Heart left ventricle (tissue), 16 donors: ENCODE data around the gene GPX2. TPM values are rescaled to one million over a fixed set of nuclear protein-coding genes. Genes with fewer than 3 reads are reported as not detected.

ENCODE experiments used
- ATAC-seq, 4 donors: fragments of 200-7000 bp; cut with Tn5 transposase; one replicate each; pipeline ENCODE4 v1.9.1; 2020 to 2022; ENCODE audit warnings: moderate library complexity in 4 of 4, mild to moderate bottlenecking in 3 of 4, moderate number of reproducible peaks in 1 of 4
- DNase-seq, 5 donors: peaks; one replicate each; pipeline ENCODE4 v3.0.0-alpha.2; 2020
- H3K27ac ChIP-seq, 12 donors: fragments of 200-600 bp; sonication (generic) in 4 of 12; one replicate each; pipeline versions ENCODE4 v1.5.0 to v1.8.0; 2016 to 2022; ENCODE audit warnings: mild to moderate bottlenecking in 2 of 12
- H3K27me3 ChIP-seq, 9 donors: fragments of 200-600 bp; sonication (generic) in 2 of 9; one replicate each; pipeline versions ENCODE4 v1.5.1 to v1.8.0; 2016 to 2022; ENCODE audit warnings: mild to moderate bottlenecking in 3 of 9
- H3K36me3 ChIP-seq, 9 donors: fragments of 200-600 bp; sonication (generic) in 2 of 9; one replicate each; pipeline versions ENCODE4 v1.5.0 to v1.8.0; 2018 to 2022; ENCODE audit warnings: mild to moderate bottlenecking in 2 of 9
- H3K4me1 ChIP-seq, 12 donors: fragments of 200-600 bp; sonication (generic) in 4 of 12; one replicate each; pipeline versions ENCODE4 v1.5.0 to v1.8.0; 2016 to 2022; ENCODE audit warnings: mild to moderate bottlenecking in 3 of 12
- H3K4me3 ChIP-seq, 12 donors: fragments of 200-600 bp; sonication (generic) in 4 of 12; one replicate each; pipeline versions ENCODE4 v1.5.0 to v1.8.0; 2017 to 2022; ENCODE audit warnings: mild to moderate bottlenecking in 9 of 12, moderate library complexity in 4 of 12
- H3K9me3 ChIP-seq, 12 donors: fragments of 200-600 bp; sonication (generic) in 4 of 12; one replicate each; pipeline versions ENCODE4 v1.5.0 to v1.8.0; 2016 to 2022; ENCODE audit warnings: mild to moderate bottlenecking in 1 of 12
- CTCF ChIP-seq, 12 donors: fragments of 200-600 bp; sonication (generic) in 4 of 12; IDR thresholded peaks; one replicate each; pipeline versions ENCODE4 v1.5.0 to v1.8.0; 2018 to 2022; ENCODE audit warnings: antibody characterized with exemption in 12 of 12, mild to moderate bottlenecking in 5 of 12
- POLR2A ChIP-seq, 2 donors: fragments of 450-650 bp; IDR thresholded peaks; one replicate each; pipeline ENCODE4 v1.6.1; 2017; ENCODE audit warnings: antibody characterized with exemption in 2 of 2, mild to moderate bottlenecking in 2 of 2, moderate library complexity in 2 of 2
- WGBS, 4 donors: extraction: QIAGEN DNeasy Blood & Tissue Kit in 2 of 4; methylation state at CpG; one replicate each; pipeline versions ENCODE4 v1.1.5 to v1.1.7; 2013 to 2018; 5-methylcytosine and 5-hydroxymethylcytosine counted together
- intact Hi-C, 10 donors: fragments of 100-400 bp; cut with DNase I; formaldehyde crosslinking; loops; one replicate each; pipeline versions ENCODE4 v1.11.1 to v1.14.2; 2022
- polyA plus RNA-seq, 2 donors: library from polyadenylated mRNA; stranded (reverse); fragments of 200-250 nt; gene quantifications; one replicate each; pipeline ENCODE4 v1.2.3, GENCODE V29; 2013
- total RNA-seq, 9 donors: library from RNA; depleted of rRNA in 2 of 9; stranded (reverse); fragments of >200 nt in 2 of 9; fragmentation: NEBNext Ultra II Directional in 3 of 9; extraction: Animal tissue kit (Norgen Biotek cat#: 25700) in 3 of 9; gene quantifications; one replicate each; pipeline versions ENCODE4 v1.1.0 to v1.2.4, GENCODE V29; 2016 to 2023
- donor health status: ischemic (EF 13 %, LVEDD 7.1; RV severe dilation, severe dysfunction).
- donor health status: healthy with polysubstance abuse.
- donor health status: DM: no; HTN: yes; CAD: no.
- donor health status: DM: no; HTN: no; CAD: no.
- donor health status: ischemic (EF 25% LVEDD 6.9; RV normal size, moderate dysfunction).
- donor health status: ischemic (EF 25% LVEDD 5.7; RV mildly dilated, moderate dysfunction).
- donor health status: healthy.
- donor health status: DM: yes; HTN: yes; CAD: no.
- donor health status: ischemic (EF 35%, LVEDD 5.7; RV mildly dilated, moderate dysfunction).
- donor health status: nonischemic (EF 11% LVEDD 7.7; RV severe dilation, severe dysfunction).
- donor health status: DM: yes; HTN: yes; CAD: no.
- donor health status: PGD.
- donor health status: ischemic (EF 29% LVEDD 5.4; RV normal size, mild dysfunction).
- donor health status: nonischemic (EF 23%, LVEDD 6.1; RV moderate dilation, normal function).

Gene GPX2
- total and polyA plus RNA-seq, 11 donors = 0.26 TPM; not detected in 10

GRCh38 chr14:64931123-64931522, 11.4 kb downstream of the GPX2 start:
- no peaks in the 10 kb centered on the region for H3K9me3 ChIP-seq
- peaks cover 0 to 56% (median 21%) of the 10 kb centered on the region in 12 donors for H3K4me1 ChIP-seq
- WGBS, 4 donors = 79 to 94% (median 89%) methylated on average over 2 of the region's 2 CpGs
- ATAC-seq = no peak
- no peak overlapping the region for H3K4me3 ChIP-seq
- no peaks in the 10 kb centered on the region for H3K27me3 ChIP-seq
- H3K36me3 ChIP-seq = peaks cover 0 to 89% (median 77%) of the 10 kb centered on the region in 9 donors
- no peak for DNase-seq
- peak overlapping the region in 10 of 12 donors; percentile 41 to 86 (median 64) for H3K27ac ChIP-seq
- TF ChIP-seq CTCF (IDR thresholded peaks at IDR 0.05) (no peak), POLR2A (IDR thresholded peaks at IDR 0.05) (no peak)
- intact Hi-C loops = no loop called here

- H3K36me3 ChIP-seq = peaks cover 0 to 96% (median 84%) of the 10 kb centered on the region in 9 donors
- ATAC-seq (peak; percentile 72 to 83 (median 78)), DNase-seq (no peak)
- TF ChIP-seq CTCF (IDR thresholded peaks at IDR 0.05) = no peak
- TF ChIP-seq POLR2A (IDR thresholded peaks at IDR 0.05) = no peak
- no peaks in the 10 kb centered on the region for H3K27me3 ChIP-seq
- intact Hi-C loops = no loop called here
- H3K27ac ChIP-seq = peak overlapping the region in 11 of 12 donors; percentile 41 to 86 (median 62)
- no peaks in the 10 kb centered on the region for H3K9me3 ChIP-seq
- H3K4me3 ChIP-seq = no peak overlapping the region
- 61 to 67% (median 63%) methylated on average over 3 of the region's 3 CpGs for WGBS, 4 donors
- H3K4me1 ChIP-seq = peaks cover 0 to 53% (median 21%) of the 10 kb centered on the region in 12 donors
Measured at GRCh38 chr14:64930085-64930843, 12.3 kb downstream of the GPX2 start.

- H3K27me3 ChIP-seq = no peaks in the 10 kb centered on the region
- TF ChIP-seq CTCF (IDR thresholded peaks at IDR 0.05) = no peak
- TF ChIP-seq POLR2A (IDR thresholded peaks at IDR 0.05) = no peak
- intact Hi-C loops = no loop called here
- DNase-seq (no peak), ATAC-seq (no peak)
- peak overlapping the region in 9 of 12 donors; percentile 52 to 86 (median 71) for H3K27ac ChIP-seq
- H3K36me3 ChIP-seq = peaks cover 0 to 99% (median 84%) of the 10 kb centered on the region in 9 donors
- H3K9me3 ChIP-seq = no peaks in the 10 kb centered on the region
- H3K4me1 ChIP-seq = peaks cover 0 to 46% (median 19%) of the 10 kb centered on the region in 12 donors
- H3K4me3 ChIP-seq = no peak overlapping the region
- 95 to 97% (median 96%) methylated on average over 3 of the region's 3 CpGs for WGBS, 4 donors
Measured at GRCh38 chr14:64929014-64929359, 13.6 kb downstream of the GPX2 start.

- 84 to 87% (median 86%) methylated on average over 7 of the region's 7 CpGs for WGBS, 4 donors
- intact Hi-C loops = no loop called here
- TF ChIP-seq POLR2A (IDR thresholded peaks at IDR 0.05) (no peak), CTCF (IDR thresholded peaks at IDR 0.05) (no peak)
- DNase-seq (no peak), ATAC-seq (no peak)
- no peaks in the 10 kb centered on the region for H3K9me3 ChIP-seq
- H3K36me3 ChIP-seq = peaks cover 0 to 97% (median 82%) of the 10 kb centered on the region in 9 donors
- no peaks in the 10 kb centered on the region for H3K27me3 ChIP-seq
- peak overlapping the region in 6 of 12 donors; percentile 52 to 78 (median 64) for H3K27ac ChIP-seq
- peaks cover 0 to 46% (median 19%) of the 10 kb centered on the region in 12 donors for H3K4me1 ChIP-seq
- no peak overlapping the region for H3K4me3 ChIP-seq
Measured at GRCh38 chr14:64928239-64929013, 14.1 kb downstream of the GPX2 start.
